ENCODE data around the gene GLIPR1.
"Not testable (repeated sequence)": the region's sequence is repeated elsewhere in the genome, so short reads cannot be mapped to it uniquely, and the experiment has no call there.

Gene GLIPR1

GRCh38 chr12:75522124-75522523, 41.6 kb downstream of the GLIPR1 start:
- DNase-seq = not testable (repeated sequence)

- DNase-seq = no peak
Measured at GRCh38 chr12:75525263-75525662, 44.7 kb downstream of the GLIPR1 start.

- peak; percentile 53 for DNase-seq
Measured at GRCh38 chr12:75526655-75527511, 46.3 kb downstream of the GLIPR1 start.

- no peak for DNase-seq
Measured at GRCh38 chr12:75528272-75528671, 47.7 kb downstream of the GLIPR1 start.

- no peak for DNase-seq
Measured at GRCh38 chr12:75528692-75529091, 48.1 kb downstream of the GLIPR1 start.

- DNase-seq = no peak
Measured at GRCh38 chr12:75529316-75529715, 48.8 kb downstream of the GLIPR1 start.

GRCh38 chr12:75529826-75530225, 49.3 kb downstream of the GLIPR1 start:
- no peak for DNase-seq

GRCh38 chr12:75533239-75533638, 52.7 kb downstream of the GLIPR1 start:
- DNase-seq = no peak

- DNase-seq = no peak
Measured at GRCh38 chr12:75539889-75540288, 59.3 kb downstream of the GLIPR1 start.

- DNase-seq = no peak
Measured at GRCh38 chr12:75542942-75543341, 62.4 kb downstream of the GLIPR1 start.

GRCh38 chr12:75543529-75543928, 63.0 kb downstream of the GLIPR1 start:
- no peak for DNase-seq

- no peak for DNase-seq
Measured at GRCh38 chr12:75545636-75546035, 65.1 kb downstream of the GLIPR1 start.

GRCh38 chr12:75548879-75549278, 68.3 kb downstream of the GLIPR1 start:
- no peak for DNase-seq

- no peak for DNase-seq
Measured at GRCh38 chr12:75549989-75550388, 69.4 kb downstream of the GLIPR1 start.

- peak; percentile 54 for DNase-seq
Measured at GRCh38 chr12:75550401-75551240, 70.1 kb downstream of the GLIPR1 start.

- DNase-seq = no peak
Measured at GRCh38 chr12:75551477-75551876, 70.9 kb downstream of the GLIPR1 start.

GRCh38 chr12:75553398-75553797, 72.8 kb downstream of the GLIPR1 start:
- no peak for DNase-seq

Data from NCI-H345 (cell line).